Psoas muscle (tissue), 8 donors: ENCODE results near the gene HMCN1. TPM values are rescaled to one million over a fixed set of nuclear protein-coding genes. Genes with fewer than 3 reads are reported as not detected.

Source experiments
- ATAC-seq, 4 donors: fragments of 200-7000 bp; cut with Tn5 transposase; one replicate each; pipeline ENCODE4 v1.9.1; 2020; ENCODE audit warnings: moderate library complexity in 3 of 4, mild to moderate bottlenecking in 2 of 4
- DNase-seq, 2 donors: peaks; one replicate each; pipeline ENCODE4 v3.0.0-alpha.2; 2020
- H3K27ac ChIP-seq: fragments of 200-600 bp; one replicate; pipeline ENCODE4 v1.8.0; 2022
- H3K27me3 ChIP-seq, 3 donors: fragments of 200-600 bp in 1 of 3; one replicate each; pipeline versions ENCODE4 v1.6.1 to v1.8.0; 2013 to 2022; ENCODE audit warnings: low read length in 2 of 3, mild to moderate bottlenecking in 2 of 3, moderate library complexity in 1 of 3; ENCODE audit not compliant: insufficient read depth in 3 of 3
- H3K36me3 ChIP-seq, 2 donors: fragments of 200-600 bp in 1 of 2; one replicate each; pipeline versions ENCODE4 v1.6.1 to v1.8.0; 2013 to 2022; ENCODE audit warnings: low read depth in 1 of 2, mild to moderate bottlenecking in 1 of 2, moderate library complexity in 1 of 2; ENCODE audit not compliant: insufficient read depth in 1 of 2
- H3K4me1 ChIP-seq: fragments of 200-600 bp; one replicate; pipeline ENCODE4 v1.8.0; 2022
- H3K4me3 ChIP-seq: fragments of 200-600 bp; one replicate; pipeline ENCODE4 v1.8.0; 2022; ENCODE audit warnings: mild to moderate bottlenecking
- H3K9me3 ChIP-seq: fragments of 200-600 bp; one replicate; pipeline ENCODE4 v1.8.0; 2022
- WGBS, 3 donors: extraction: QIAGEN DNeasy Blood & Tissue Kit; methylation state at CpG; one replicate each; pipeline versions ENCODE4 v1.1.6 to v1.1.7; 2013; 5-methylcytosine and 5-hydroxymethylcytosine counted together
- intact Hi-C, 2 donors: fragments of 100-400 bp; cut with DNase I; formaldehyde crosslinking; loops; one replicate each; pipeline versions ENCODE4 v1.11.0 to v1.14.2; 2022
- polyA plus RNA-seq, 3 donors: library from polyadenylated mRNA; stranded (reverse); fragments of 200-250 nt; gene quantifications; one replicate each; pipeline ENCODE4 v1.2.3, GENCODE V29; 2013
- total RNA-seq, 4 donors: library from RNA; stranded (reverse); fragmentation: NEBNext Ultra II Directional in 2 of 4; extraction: Animal tissue kit (Norgen Biotek cat#: 25700) in 2 of 4; gene quantifications; one replicate each; pipeline versions ENCODE4 v1.2.1 to v1.2.4, GENCODE V29; 2021 to 2023
- TF ChIP-seq, protein P1 (sequence below): fragments of 200-600 bp; IDR thresholded peaks from one replicate; pipeline ENCODE4 v1.8.0; 2022; ENCODE audit warnings: antibody characterized with exemption
- donor health status: healthy with polysubstance abuse.
- donor health status: DM: no; HTN: no; CAD: no; lungs with moderate emphysema.
- donor health status: Bipolar disorder and iron deficiency.
- donor health status: healthy.
- donor health status: DM: yes; HTN: yes; CAD: no.
- donor health status: DM: no; HTN: no; CAD: no.
- donor health status: DM: no; HTN: no; CAD: no.
- donor health status: DM: yes; HTN: yes; CAD: no.

Gene HMCN1
- total and polyA plus RNA-seq, 7 donors: 1.3 to 6.5 (median 1.8) TPM

DNA sequence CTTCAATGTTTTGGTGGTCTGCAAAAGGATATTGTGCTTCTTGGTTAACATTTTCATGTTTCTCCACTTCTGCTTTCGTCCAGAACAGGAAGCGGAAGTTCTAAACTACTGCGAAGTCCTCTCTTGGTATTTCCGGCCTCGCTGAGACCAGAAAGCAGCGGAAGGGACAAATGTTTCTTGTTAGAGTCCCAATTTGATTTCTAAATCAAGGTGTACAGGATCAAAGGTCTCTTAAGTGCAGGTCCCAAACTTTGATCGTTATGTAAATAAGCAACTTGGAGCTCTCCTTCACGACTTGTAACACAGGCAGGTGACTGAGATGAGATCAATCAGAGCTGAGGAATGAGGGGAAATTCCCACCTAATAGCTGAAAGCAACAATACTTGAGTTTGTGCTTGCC is 40.1 kb upstream of the HMCN1 start:
- peak overlapping the region; percentile 43 for H3K27ac ChIP-seq
- ATAC-seq (no peak), DNase-seq (no peak)
- peaks cover 0 to 4% (median 0%) of the 10 kb centered on the region in 3 donors for H3K27me3 ChIP-seq
- H3K36me3 ChIP-seq: no peaks in the 10 kb centered on the region
- intact Hi-C loops: no loop called here
- H3K4me1 ChIP-seq: no peaks in the 10 kb centered on the region
- WGBS, 3 donors: 43 to 60% (median 52%) methylated on average over 8 of the region's 8 CpGs
- TF ChIP-seq, protein P1, sequence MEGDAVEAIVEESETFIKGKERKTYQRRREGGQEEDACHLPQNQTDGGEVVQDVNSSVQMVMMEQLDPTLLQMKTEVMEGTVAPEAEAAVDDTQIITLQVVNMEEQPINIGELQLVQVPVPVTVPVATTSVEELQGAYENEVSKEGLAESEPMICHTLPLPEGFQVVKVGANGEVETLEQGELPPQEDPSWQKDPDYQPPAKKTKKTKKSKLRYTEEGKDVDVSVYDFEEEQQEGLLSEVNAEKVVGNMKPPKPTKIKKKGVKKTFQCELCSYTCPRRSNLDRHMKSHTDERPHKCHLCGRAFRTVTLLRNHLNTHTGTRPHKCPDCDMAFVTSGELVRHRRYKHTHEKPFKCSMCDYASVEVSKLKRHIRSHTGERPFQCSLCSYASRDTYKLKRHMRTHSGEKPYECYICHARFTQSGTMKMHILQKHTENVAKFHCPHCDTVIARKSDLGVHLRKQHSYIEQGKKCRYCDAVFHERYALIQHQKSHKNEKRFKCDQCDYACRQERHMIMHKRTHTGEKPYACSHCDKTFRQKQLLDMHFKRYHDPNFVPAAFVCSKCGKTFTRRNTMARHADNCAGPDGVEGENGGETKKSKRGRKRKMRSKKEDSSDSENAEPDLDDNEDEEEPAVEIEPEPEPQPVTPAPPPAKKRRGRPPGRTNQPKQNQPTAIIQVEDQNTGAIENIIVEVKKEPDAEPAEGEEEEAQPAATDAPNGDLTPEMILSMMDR: no peak
- no peaks in the 10 kb centered on the region for H3K9me3 ChIP-seq
- H3K4me3 ChIP-seq: peak overlapping the region; percentile 19

DNA sequence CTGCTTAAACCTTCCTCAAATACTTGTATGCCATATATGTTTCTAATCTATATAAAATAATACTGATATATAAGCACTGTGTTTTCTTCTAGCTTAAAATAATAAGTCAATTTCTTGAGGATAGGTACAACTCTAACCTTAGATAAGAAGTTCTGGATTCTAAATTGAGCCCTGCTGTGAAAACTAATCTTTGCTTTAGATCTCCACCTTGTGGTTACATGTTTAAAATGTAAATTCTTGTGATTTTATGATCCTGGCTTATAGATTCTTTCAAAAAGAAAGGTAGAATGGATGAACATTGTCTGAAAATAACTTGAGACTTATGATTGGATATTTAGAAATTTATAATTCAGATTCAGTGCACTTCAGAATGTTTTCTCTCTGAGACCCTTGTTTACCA is 38.9 kb upstream of the HMCN1 start:
- TF ChIP-seq, protein P1: peak; percentile 19
- Histone ChIP-seq H3K27me3 (peaks cover 0 to 4% (median 2%) of the 10 kb centered on the region in 3 donors), H3K4me1 (no peaks in the 10 kb centered on the region), H3K9me3 (no peaks in the 10 kb centered on the region), H3K4me3 (no peak overlapping the region), H3K36me3 (no peaks in the 10 kb centered on the region), H3K27ac (no peak overlapping the region)
- ATAC-seq: no peak
- intact Hi-C loops: no loop called here
- DNase-seq: no peak

DNA sequence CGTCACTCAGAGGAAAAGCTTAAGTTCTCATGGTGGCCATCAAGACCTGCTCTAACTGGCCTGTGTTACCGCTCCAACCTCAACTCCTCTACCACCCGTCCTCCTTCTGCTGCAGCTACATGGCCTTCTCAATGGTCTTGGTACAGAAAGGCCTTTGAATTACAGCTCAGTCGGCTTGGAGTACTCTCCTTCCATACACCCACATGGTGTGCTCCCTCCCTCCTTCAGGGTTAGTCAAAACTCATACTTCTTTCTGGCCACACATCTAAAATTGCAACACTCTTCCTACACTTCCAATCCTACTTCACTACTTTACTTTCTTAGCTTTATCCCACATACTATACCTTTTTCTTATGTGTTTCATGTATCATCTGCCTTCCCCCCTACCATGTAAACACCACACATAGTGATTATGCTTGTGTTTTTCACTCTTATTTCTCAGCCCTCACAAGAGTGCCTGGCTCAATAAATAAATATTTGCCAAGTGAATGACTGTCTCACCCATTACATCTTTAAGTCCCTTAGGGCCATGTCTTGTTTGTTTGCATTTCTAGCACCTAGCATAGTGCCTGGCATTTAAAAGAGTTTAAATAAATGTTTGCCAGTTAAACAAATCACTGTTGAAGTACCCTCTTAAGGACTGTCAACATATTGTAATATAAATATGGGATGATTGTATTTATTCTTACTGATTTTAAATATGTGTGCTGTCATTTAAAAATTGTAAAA is 37.6 kb upstream of the HMCN1 start:
- no peaks in the 10 kb centered on the region for H3K36me3 ChIP-seq
- 84 to 92% (median 87%) methylated on average over 4 of the region's 4 CpGs for WGBS, 3 donors

DNA sequence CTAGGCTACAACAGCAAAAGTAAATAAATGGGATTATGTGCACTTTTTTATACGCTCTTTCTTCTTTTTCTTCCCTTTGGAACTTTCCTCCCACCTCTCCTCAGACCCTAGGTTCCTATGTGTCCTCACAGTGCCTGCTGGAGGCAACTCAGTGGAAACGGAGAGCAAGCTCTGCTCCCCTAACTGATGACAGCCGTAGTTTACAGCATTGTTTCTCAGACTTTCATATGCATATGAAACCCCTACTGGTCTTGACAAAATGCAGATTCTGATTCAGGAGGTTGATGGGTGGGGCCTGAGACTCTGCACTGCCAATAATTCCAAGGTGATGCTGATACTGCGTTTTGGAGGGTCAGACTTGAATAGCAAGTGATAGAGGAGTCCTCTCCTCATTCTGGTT is 34.3 kb upstream of the HMCN1 start:
- TF ChIP-seq, protein P1: no peak
- Histone ChIP-seq H3K27me3 (peaks cover 0 to 2% (median 0%) of the 10 kb centered on the region in 3 donors), H3K4me3 (no peak overlapping the region), H3K9me3 (no peaks in the 10 kb centered on the region), H3K4me1 (no peaks in the 10 kb centered on the region), H3K36me3 (no peaks in the 10 kb centered on the region), H3K27ac (no peak overlapping the region)
- intact Hi-C loops: no loop called here
- WGBS, 3 donors: 53 to 58% (median 57%) methylated on average over 4 of the region's 4 CpGs
- ATAC-seq (no peak), DNase-seq (no peak)

More for the DNA sequence above, 37.6 kb upstream of the HMCN1 start:
- no peaks in the 10 kb centered on the region for H3K9me3 ChIP-seq
- DNase-seq (no peak), ATAC-seq (no peak)
- intact Hi-C loops: no loop called here
- H3K4me1 ChIP-seq: no peaks in the 10 kb centered on the region
- peaks cover 0 to 4% (median 2%) of the 10 kb centered on the region in 3 donors for H3K27me3 ChIP-seq
- no peak overlapping the region for H3K4me3 ChIP-seq
- TF ChIP-seq, protein P1: no peak
- no peak overlapping the region for H3K27ac ChIP-seq

DNA sequence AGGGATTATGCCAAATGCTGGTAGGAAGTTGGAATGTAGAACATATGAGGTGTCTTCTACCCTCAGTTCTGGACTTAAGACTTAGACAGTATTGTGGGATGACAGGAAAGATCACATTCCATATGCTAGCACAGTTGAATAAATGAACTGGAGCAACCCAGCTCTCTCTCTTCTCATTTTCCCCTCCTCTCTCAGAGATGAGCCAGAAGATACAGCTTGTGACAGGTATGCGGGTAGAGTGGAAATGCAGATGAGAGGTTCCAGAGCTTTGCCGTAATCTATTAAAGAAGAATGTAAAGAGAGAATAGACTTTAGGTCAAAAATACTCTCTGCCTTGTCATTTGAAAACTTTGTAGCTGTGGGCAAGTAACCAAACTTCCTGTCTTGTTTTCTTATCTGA is 32.5 kb upstream of the HMCN1 start:
- no peaks in the 10 kb centered on the region for H3K4me1 ChIP-seq
- TF ChIP-seq, protein P1: no peak
- no peaks in the 10 kb centered on the region for H3K9me3 ChIP-seq
- peaks cover 0 to 2% (median 0%) of the 10 kb centered on the region in 3 donors for H3K27me3 ChIP-seq
- DNase-seq (no peak), ATAC-seq (no peak)
- no peak overlapping the region for H3K27ac ChIP-seq
- 69 to 93% (median 86%) methylated on average over 2 of the region's 2 CpGs for WGBS, 3 donors
- H3K4me3 ChIP-seq: no peak overlapping the region
- no peaks in the 10 kb centered on the region for H3K36me3 ChIP-seq
- intact Hi-C loops: no loop called here
